IMR-90 (cell line): ENCODE data around the gene MYL11. TPM values are rescaled to one million over a fixed set of nuclear protein-coding genes. Genes with fewer than 3 reads are reported as not detected.

Experiments used
- ATAC-seq: fragments of 200-7000 bp; cut with Tn5 transposase; 2 replicates; pipeline ENCODE4 v1.9.1; 2020; ENCODE audit warnings: low read depth, mild to moderate bottlenecking, moderate library complexity
- BruUV-seq: library from RNA; stranded (reverse); fragments of 400-500 nt; replicated peaks from 2 replicates; lab custom pipeline; 2021; lab: Mats Ljungman, UMichigan
- CTCF ChIA-PET: fragments of 300-600 bp; formaldehyde crosslinking; extraction: SDS; loops from one replicate; lab custom pipeline; 2021; ENCODE audit warnings: antibody characterized with exemption; lab: Yijun Ruan, JAX
- POLR2A ChIA-PET: fragments of 300-600 bp; sonication (Branson Sonifier 250); formaldehyde crosslinking; loops from one replicate; lab custom pipeline; 2022; ENCODE audit warnings: antibody characterized with exemption; ENCODE audit not compliant: unreplicated experiment; lab: Charles Lee
- DNase-seq: peaks from one replicate; pipeline ENCODE4 v3.0.0; 2013
- H2AFZ ChIP-seq: replicated peaks from 2 replicates; pipeline ENCODE3; 2013; ENCODE audit warnings: low read length, mild to moderate bottlenecking; ENCODE audit not compliant: poor library complexity
- H2AK5ac ChIP-seq: 2 replicates; pipeline ENCODE4 v1.6.1; 2013; ENCODE audit warnings: low read depth, low read length, inconsistent platforms
- H2AK9ac ChIP-seq: replicated peaks from 2 replicates; pipeline ENCODE3; 2013; ENCODE audit warnings: mild to moderate bottlenecking, low read depth, low read length, moderate library complexity; ENCODE audit not compliant: poor library complexity
- H2BK120ac ChIP-seq: 2 replicates; pipeline ENCODE4 v1.6.1; 2013; ENCODE audit warnings: low read depth, low read length, inconsistent platforms
- H2BK15ac ChIP-seq: 3 replicates; pipeline ENCODE4 v1.6.1; 2013; ENCODE audit warnings: low read depth, low read length, inconsistent platforms
- H2BK20ac ChIP-seq: 2 replicates; pipeline ENCODE4 v1.6.1; 2013; ENCODE audit warnings: low read depth, mild to moderate bottlenecking, inconsistent platforms, low read length, moderate library complexity
- H2BK5ac ChIP-seq: 2 replicates; pipeline ENCODE4 v1.6.1; 2013; ENCODE audit warnings: mild to moderate bottlenecking, low read depth, low read length, inconsistent platforms; ENCODE audit not compliant: poor library complexity, severe bottlenecking
- H3K14ac ChIP-seq: replicated peaks from 2 replicates; pipeline ENCODE4 v1.6.1; 2013; ENCODE audit warnings: low read depth, low read length, inconsistent platforms
- H3K18ac ChIP-seq: 2 replicates; pipeline ENCODE4 v1.6.1; 2013; ENCODE audit warnings: low read depth, low read length, control low read depth
- H3K23ac ChIP-seq: 2 replicates; pipeline ENCODE4 v1.6.1; 2013; ENCODE audit warnings: low read depth, low read length, inconsistent platforms
- H3K27ac ChIP-seq: 2 replicates; pipeline ENCODE4 v1.5.1; 2013; ENCODE audit warnings: mild to moderate bottlenecking, control low read depth, low read length; ENCODE audit not compliant: insufficient read depth
- H3K27me3 ChIP-seq: 2 replicates; pipeline ENCODE4 v1.6.1; 2013; ENCODE audit warnings: low read length; ENCODE audit not compliant: control insufficient read depth, insufficient read depth
- H3K36me3 ChIP-seq: 2 replicates; pipeline ENCODE4 v1.6.1; 2013; ENCODE audit warnings: low read length, mixed read lengths; ENCODE audit not compliant: control insufficient read depth, insufficient read depth
- H3K4ac ChIP-seq: 2 replicates; pipeline ENCODE4 v1.6.1; 2013; ENCODE audit warnings: low read depth, low read length, inconsistent platforms
- H3K4me1 ChIP-seq: 2 replicates; pipeline ENCODE4 v1.6.1; 2013; ENCODE audit warnings: low read length, mixed read lengths; ENCODE audit not compliant: control insufficient read depth, insufficient read depth
- H3K4me2 ChIP-seq: 2 replicates; pipeline ENCODE4 v1.6.1; 2013; ENCODE audit warnings: low read depth, mild to moderate bottlenecking, control low read depth, low read length, moderate library complexity
- H3K4me3 ChIP-seq: 2 replicates; pipeline ENCODE4 v1.5.1; 2013; ENCODE audit warnings: low read depth, mild to moderate bottlenecking, control low read depth, low read length, moderate library complexity; ENCODE audit not compliant: insufficient read depth
- H3K56ac ChIP-seq: 2 replicates; pipeline ENCODE4 v1.6.1; 2013; ENCODE audit warnings: low read length, inconsistent platforms; ENCODE audit not compliant: insufficient read depth; ENCODE audit errors: extremely low read depth
- H3K79me1 ChIP-seq, 2 experiments: 2 replicates each; pipeline ENCODE4 v1.6.1; 2013; ENCODE audit warnings: low read length in 2 of 2, inconsistent platforms in 1 of 2, low read depth in 1 of 2
- H3K9ac ChIP-seq: 2 replicates; pipeline ENCODE4 v1.6.1; 2013; ENCODE audit warnings: low read depth, low read length, control low read depth
- H3K9me1 ChIP-seq: 2 replicates; pipeline ENCODE4 v1.6.1; 2013; ENCODE audit warnings: low read length, inconsistent platforms; ENCODE audit not compliant: insufficient read depth
- H3K9me3 ChIP-seq: 2 replicates; pipeline ENCODE4 v1.6.1; 2013; ENCODE audit warnings: low read length; ENCODE audit not compliant: control insufficient read depth, insufficient read depth
- H4K20me1 ChIP-seq: 2 replicates; pipeline ENCODE4 v1.6.1; 2013; ENCODE audit warnings: low read length, inconsistent platforms; ENCODE audit not compliant: insufficient read depth
- H4K5ac ChIP-seq: 2 replicates; pipeline ENCODE4 v1.6.1; 2013; ENCODE audit warnings: mild to moderate bottlenecking, low read depth, low read length, control low read depth
- H4K8ac ChIP-seq, 2 experiments: 2 replicates each; pipeline ENCODE4 v1.6.1; 2013; ENCODE audit warnings: low read depth in 2 of 2, low read length in 2 of 2, control low read depth in 1 of 2, inconsistent platforms in 1 of 2
- H4K91ac ChIP-seq: 2 replicates; pipeline ENCODE4 v1.6.1; 2013; ENCODE audit warnings: low read depth, low read length, inconsistent platforms; ENCODE audit not compliant: insufficient read depth
- BHLHE40 ChIP-seq: fragments of 150-350 bp; IDR thresholded peaks from 2 replicates; pipeline ENCODE4 v1.6.1; 2016; ENCODE audit warnings: mild to moderate bottlenecking, low read depth, low read length
- CEBPB ChIP-seq: IDR thresholded peaks from 2 replicates; pipeline ENCODE4 v1.6.1; 2012; ENCODE audit warnings: low read depth, low read length, improper control_type of control experiment
- CHD1 ChIP-seq: IDR thresholded peaks from 2 replicates; pipeline ENCODE4 v1.6.1; 2012; ENCODE audit warnings: low read depth, low read length, improper control_type of control experiment
- FOS ChIP-seq: fragments of 150-350 bp; IDR thresholded peaks from 2 replicates; pipeline ENCODE4 v1.6.1; 2016; ENCODE audit warnings: low read depth, low read length
- MAFK ChIP-seq: IDR thresholded peaks from 2 replicates; pipeline ENCODE4 v1.6.1; 2012; ENCODE audit warnings: low read depth, low read length, improper control_type of control experiment
- MAZ ChIP-seq: IDR thresholded peaks from 2 replicates; pipeline ENCODE4 v1.6.1; 2012; ENCODE audit warnings: low read depth, mild to moderate bottlenecking, low read length, improper control_type of control experiment, moderate library complexity, borderline replicate concordance
- MXI1 ChIP-seq: IDR thresholded peaks from 2 replicates; pipeline ENCODE4 v1.6.1; 2012; ENCODE audit warnings: low read depth, mild to moderate bottlenecking, low read length, moderate library complexity, borderline replicate concordance
- NFE2L2 ChIP-seq: fragments of 150-350 bp; IDR thresholded peaks from 2 replicates; pipeline ENCODE4 v1.6.1; 2016; ENCODE audit warnings: low read depth, mild to moderate bottlenecking, low read length
- POLR2A ChIP-seq: IDR thresholded peaks from 2 replicates; pipeline ENCODE4 v1.6.1; 2012; ENCODE audit warnings: mild to moderate bottlenecking, low read depth, low read length
- RAD21 ChIP-seq: IDR thresholded peaks from 2 replicates; pipeline ENCODE4 v1.6.1; 2012; ENCODE audit warnings: low read length, improper control_type of control experiment
- RCOR1 ChIP-seq: IDR thresholded peaks from 2 replicates; pipeline ENCODE4 v1.6.1; 2012; ENCODE audit warnings: mild to moderate bottlenecking, low read length, improper control_type of control experiment; ENCODE audit not compliant: insufficient replicate concordance
- RFX5 ChIP-seq: IDR thresholded peaks from 2 replicates; pipeline ENCODE4 v1.8.0; 2012; ENCODE audit warnings: low read depth, mild to moderate bottlenecking, low read length, moderate library complexity
- SMC3 ChIP-seq: fragments of 150-350 bp; IDR thresholded peaks from 2 replicates; pipeline ENCODE4 v1.6.1; 2016; ENCODE audit warnings: low read depth, mild to moderate bottlenecking, antibody characterized with exemption, low read length, moderate library complexity
- WGBS, 2 experiments: methylation state at CpG; one replicate each; pipeline versions ENCODE4 v1.1.5 to v1.1.7; 2013; ENCODE audit warnings: missing lambda C conversion rate in 2 of 2; ENCODE audit not compliant: insufficient read length in 1 of 2; ENCODE audit errors: extremely low coverage in 2 of 2; 5-methylcytosine and 5-hydroxymethylcytosine counted together
- dilution Hi-C: fragments of 300-500 bp; cut with HindIII; formaldehyde crosslinking; loops from one replicate; pipeline ENCODE4 v1.14.3; 2018; ENCODE audit warnings: low sequenced_read_pairs; ENCODE audit not compliant: unreplicated experiment
- in situ Hi-C: fragments of 300-500 bp; cut with MboI; formaldehyde crosslinking; loops from 3 replicates; pipeline ENCODE4 v1.14.3; 2019; ENCODE audit warnings: low sequenced_read_pairs, inconsistent platforms, mixed read lengths
- intact Hi-C: fragments of 100-400 bp; cut with micrococcal nuclease; formaldehyde crosslinking; loops from 2 replicates; pipeline ENCODE4 v1.10.0; 2022
- polyA plus RNA-seq, 3 experiments: library from polyadenylated mRNA; depleted of rRNA; stranded (reverse); fragments of >200 nt; gene quantifications; 2 replicates each; pipeline ENCODE4 v1.2.3, GENCODE V29; 2012; ENCODE audit warnings: low replicate concordance in 1 of 3
- total RNA-seq: library from RNA; depleted of rRNA; stranded (reverse); fragments of >200 nt; gene quantifications from 2 replicates; pipeline ENCODE4 v1.2.3, GENCODE V29; 2012
- TF ChIP-seq, protein P1 (sequence below): fragments of 150-350 bp; IDR thresholded peaks from 2 replicates; pipeline ENCODE4 v1.6.1; 2017; ENCODE audit warnings: mild to moderate bottlenecking, antibody characterized with exemption, low read length, low read depth
- TF ChIP-seq, protein P2 (sequence below): conservative IDR thresholded peaks from 2 replicates; pipeline ENCODE4 v1.5.1; 2012; ENCODE audit warnings: mild to moderate bottlenecking, low read depth, low read length, improper control_type of control experiment
- TF ChIP-seq, protein P3 (sequence below): fragments of 150-350 bp; IDR thresholded peaks from 2 replicates; pipeline ENCODE4 v1.6.1; 2016; ENCODE audit warnings: low read depth, mild to moderate bottlenecking, low read length, moderate library complexity, borderline replicate concordance

MYL11 gene
- total and polyA plus RNA-seq, 2 of the 4 experiments (the other 2 are of a cell fraction), result 1.1 TPM; not detected in 1

DNA sequence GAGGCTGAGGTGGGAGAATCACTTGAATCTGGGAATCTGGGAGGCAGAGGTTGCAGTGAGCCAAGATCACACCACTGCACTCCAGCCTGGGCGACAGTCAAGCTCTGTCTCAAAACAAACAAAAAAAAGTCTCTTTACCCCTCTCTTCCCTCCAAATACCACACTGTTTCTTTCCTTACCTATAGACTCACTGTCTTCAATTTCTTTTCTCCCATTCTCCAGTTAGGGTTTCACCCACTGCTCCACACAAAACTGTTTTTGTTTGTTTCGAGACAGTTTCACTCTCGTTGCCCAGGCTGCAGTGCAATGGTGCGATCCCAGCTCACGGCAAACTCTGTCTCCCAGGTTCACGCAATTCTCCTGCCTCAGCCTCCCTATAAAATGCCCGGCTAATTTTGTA, 13.4 kb upstream of the MYL11 start:
- Histone ChIP-seq H3K4me1 (peaks cover under 1% of the 10 kb centered on the region; the same call in 1 of the 2 replicates), H4K20me1 (peaks cover 21% of the 10 kb centered on the region), H3K4me3 (no peak overlapping the region), H2AK9ac (no peak overlapping the region), H3K9ac (no peak overlapping the region), H3K56ac (no peak overlapping the region), H3K4ac (no peak overlapping the region), H4K5ac (no peak overlapping the region), H2AK5ac (no peak overlapping the region), H3K14ac (no peak overlapping the region), H3K9me3 (no peaks in the 10 kb centered on the region), H2BK15ac (no peak overlapping the region), H3K4me2 (no peak overlapping the region), H2BK20ac (no peak overlapping the region), H3K9me1 (peaks cover 5% of the 10 kb centered on the region; the same call in 1 of the 2 replicates), H2AFZ (no peak overlapping the region), H4K8ac (no peak overlapping the region), H2BK120ac (no peak overlapping the region), H3K79me1 (peaks cover 18 to 52% of the 10 kb centered on the region in 2 experiments), H2BK5ac (no peak overlapping the region), H3K27ac (no peak overlapping the region), H3K27me3 (no peaks in the 10 kb centered on the region), H3K36me3 (peaks cover 49% of the 10 kb centered on the region), H3K18ac (no peak overlapping the region), H3K23ac (no peak overlapping the region), H4K91ac (no peak overlapping the region)
- in situ Hi-C loops (no loop called here), dilution Hi-C loops (no loop called here), intact Hi-C loops (no loop called here)
- TF ChIP-seq MXI1 (no peak), RAD21 (no peak), NFE2L2 (no peak), RFX5 (no peak), MAZ (no peak), CEBPB (no peak), RCOR1 (no peak), MAFK (no peak), FOS (no peak), BHLHE40 (no peak), SMC3 (no peak), CHD1 (no peak), POLR2A (no peak)
- TF ChIP-seq, protein P1, sequence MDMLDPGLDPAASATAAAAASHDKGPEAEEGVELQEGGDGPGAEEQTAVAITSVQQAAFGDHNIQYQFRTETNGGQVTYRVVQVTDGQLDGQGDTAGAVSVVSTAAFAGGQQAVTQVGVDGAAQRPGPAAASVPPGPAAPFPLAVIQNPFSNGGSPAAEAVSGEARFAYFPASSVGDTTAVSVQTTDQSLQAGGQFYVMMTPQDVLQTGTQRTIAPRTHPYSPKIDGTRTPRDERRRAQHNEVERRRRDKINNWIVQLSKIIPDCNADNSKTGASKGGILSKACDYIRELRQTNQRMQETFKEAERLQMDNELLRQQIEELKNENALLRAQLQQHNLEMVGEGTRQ, result no peak
- TF ChIP-seq, protein P2, sequence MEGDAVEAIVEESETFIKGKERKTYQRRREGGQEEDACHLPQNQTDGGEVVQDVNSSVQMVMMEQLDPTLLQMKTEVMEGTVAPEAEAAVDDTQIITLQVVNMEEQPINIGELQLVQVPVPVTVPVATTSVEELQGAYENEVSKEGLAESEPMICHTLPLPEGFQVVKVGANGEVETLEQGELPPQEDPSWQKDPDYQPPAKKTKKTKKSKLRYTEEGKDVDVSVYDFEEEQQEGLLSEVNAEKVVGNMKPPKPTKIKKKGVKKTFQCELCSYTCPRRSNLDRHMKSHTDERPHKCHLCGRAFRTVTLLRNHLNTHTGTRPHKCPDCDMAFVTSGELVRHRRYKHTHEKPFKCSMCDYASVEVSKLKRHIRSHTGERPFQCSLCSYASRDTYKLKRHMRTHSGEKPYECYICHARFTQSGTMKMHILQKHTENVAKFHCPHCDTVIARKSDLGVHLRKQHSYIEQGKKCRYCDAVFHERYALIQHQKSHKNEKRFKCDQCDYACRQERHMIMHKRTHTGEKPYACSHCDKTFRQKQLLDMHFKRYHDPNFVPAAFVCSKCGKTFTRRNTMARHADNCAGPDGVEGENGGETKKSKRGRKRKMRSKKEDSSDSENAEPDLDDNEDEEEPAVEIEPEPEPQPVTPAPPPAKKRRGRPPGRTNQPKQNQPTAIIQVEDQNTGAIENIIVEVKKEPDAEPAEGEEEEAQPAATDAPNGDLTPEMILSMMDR, result no peak
- TF ChIP-seq, protein P3, sequence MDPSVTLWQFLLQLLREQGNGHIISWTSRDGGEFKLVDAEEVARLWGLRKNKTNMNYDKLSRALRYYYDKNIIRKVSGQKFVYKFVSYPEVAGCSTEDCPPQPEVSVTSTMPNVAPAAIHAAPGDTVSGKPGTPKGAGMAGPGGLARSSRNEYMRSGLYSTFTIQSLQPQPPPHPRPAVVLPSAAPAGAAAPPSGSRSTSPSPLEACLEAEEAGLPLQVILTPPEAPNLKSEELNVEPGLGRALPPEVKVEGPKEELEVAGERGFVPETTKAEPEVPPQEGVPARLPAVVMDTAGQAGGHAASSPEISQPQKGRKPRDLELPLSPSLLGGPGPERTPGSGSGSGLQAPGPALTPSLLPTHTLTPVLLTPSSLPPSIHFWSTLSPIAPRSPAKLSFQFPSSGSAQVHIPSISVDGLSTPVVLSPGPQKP, result no peak
- WGBS, 2 experiments, result 100% methylated on average over 1 of the region's 7 CpGs; no CpG with 5 or more reads in 1 of the 2 experiments
- DNase-seq, result no peak
- ATAC-seq, result no peak
- ChIA-PET CTCF (no interaction called here), POLR2A (no interaction called here)
- no TSS peak for BruUV-seq
